Nephron progenitor cell (in vitro differentiated cells): ENCODE measurements around the gene GPRC5C.
A peak's percentile ranks its signal among the peaks of the same experiment; 100 is the strongest.

Experiments used
- DNase-seq: peaks from one replicate; pipeline ENCODE4 v3.0.0; 2021
- H3K27ac Mint-ChIP-seq: 2 replicates; pipeline ENCODE4 v1.8.0; 2021; ENCODE audit warnings: mild to moderate bottlenecking, moderate library complexity, mixed read lengths
- H3K27me3 Mint-ChIP-seq: 2 replicates; pipeline ENCODE4 v1.8.0; 2021; ENCODE audit warnings: mild to moderate bottlenecking, low read depth, mixed read lengths; ENCODE audit not compliant: poor library complexity
- H3K36me3 Mint-ChIP-seq: 2 replicates; pipeline ENCODE4 v1.8.0; 2021; ENCODE audit warnings: low read depth, mixed read lengths
- H3K4me1 Mint-ChIP-seq: 2 replicates; pipeline ENCODE4 v1.8.0; 2021; ENCODE audit warnings: mixed read lengths
- H3K4me3 Mint-ChIP-seq: 2 replicates; pipeline ENCODE4 v1.8.0; 2021; ENCODE audit warnings: mild to moderate bottlenecking, moderate library complexity, mixed read lengths
- H3K9me3 Mint-ChIP-seq: 2 replicates; pipeline ENCODE4 v1.8.0; 2021; ENCODE audit warnings: mild to moderate bottlenecking, moderate library complexity, mixed read lengths
- TF ChIP-seq, protein P1 (sequence below): fragments of 200-600 bp; sonication (generic); IDR thresholded peaks from 2 replicates; pipeline ENCODE4 v1.5.0; 2021; ENCODE audit warnings: antibody characterized with exemption

The GPRC5C gene

DNA sequence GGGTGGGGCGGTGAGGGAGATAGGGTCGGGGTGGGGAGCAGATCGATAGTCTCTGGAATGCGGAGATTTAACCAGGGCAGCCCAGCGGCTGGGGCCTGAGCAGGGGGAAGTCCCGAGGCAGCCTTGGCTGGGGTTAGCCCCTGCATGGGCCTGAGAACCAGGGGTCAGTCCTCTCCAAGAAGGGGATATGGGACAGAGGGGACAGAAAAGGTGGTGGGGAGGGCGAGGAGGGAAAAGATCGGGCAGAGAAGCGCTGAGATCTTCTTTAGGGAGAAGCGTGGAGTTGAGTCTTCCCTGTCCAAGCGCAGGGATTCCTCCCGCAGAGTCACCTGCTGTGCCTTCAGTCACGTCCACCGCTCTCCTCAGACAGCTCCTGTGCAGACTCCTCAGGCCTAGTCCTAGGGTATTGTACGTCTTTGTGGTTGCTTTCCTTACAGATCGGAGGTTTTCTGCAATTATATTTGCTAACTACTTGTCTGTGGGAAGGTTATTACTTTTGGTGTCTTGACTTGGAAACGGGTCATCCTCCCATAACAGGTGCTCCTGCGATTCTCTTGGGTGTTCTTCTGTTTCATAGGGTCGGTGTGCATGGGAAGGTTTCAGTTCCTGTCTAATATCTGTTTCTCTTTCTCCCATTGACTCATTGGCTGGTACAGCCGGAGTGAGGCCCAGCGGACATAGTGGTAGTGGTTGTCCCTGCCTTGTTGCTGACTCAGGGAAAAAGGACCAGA is 35.5 kb downstream of the GPRC5C start:
- Mint-ChIP-seq H3K36me3 (no peaks in the 10 kb centered on the region), H3K9me3 (no peaks in the 10 kb centered on the region), H3K27ac (no peak overlapping the region), H3K27me3 (peaks cover 29% of the 10 kb centered on the region), H3K4me3 (peak overlapping the region; percentile 14), H3K4me1 (peaks cover 5% of the 10 kb centered on the region)
- TF ChIP-seq, protein P1, sequence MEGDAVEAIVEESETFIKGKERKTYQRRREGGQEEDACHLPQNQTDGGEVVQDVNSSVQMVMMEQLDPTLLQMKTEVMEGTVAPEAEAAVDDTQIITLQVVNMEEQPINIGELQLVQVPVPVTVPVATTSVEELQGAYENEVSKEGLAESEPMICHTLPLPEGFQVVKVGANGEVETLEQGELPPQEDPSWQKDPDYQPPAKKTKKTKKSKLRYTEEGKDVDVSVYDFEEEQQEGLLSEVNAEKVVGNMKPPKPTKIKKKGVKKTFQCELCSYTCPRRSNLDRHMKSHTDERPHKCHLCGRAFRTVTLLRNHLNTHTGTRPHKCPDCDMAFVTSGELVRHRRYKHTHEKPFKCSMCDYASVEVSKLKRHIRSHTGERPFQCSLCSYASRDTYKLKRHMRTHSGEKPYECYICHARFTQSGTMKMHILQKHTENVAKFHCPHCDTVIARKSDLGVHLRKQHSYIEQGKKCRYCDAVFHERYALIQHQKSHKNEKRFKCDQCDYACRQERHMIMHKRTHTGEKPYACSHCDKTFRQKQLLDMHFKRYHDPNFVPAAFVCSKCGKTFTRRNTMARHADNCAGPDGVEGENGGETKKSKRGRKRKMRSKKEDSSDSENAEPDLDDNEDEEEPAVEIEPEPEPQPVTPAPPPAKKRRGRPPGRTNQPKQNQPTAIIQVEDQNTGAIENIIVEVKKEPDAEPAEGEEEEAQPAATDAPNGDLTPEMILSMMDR, result no peak
- DNase-seq, result no peak

DNA sequence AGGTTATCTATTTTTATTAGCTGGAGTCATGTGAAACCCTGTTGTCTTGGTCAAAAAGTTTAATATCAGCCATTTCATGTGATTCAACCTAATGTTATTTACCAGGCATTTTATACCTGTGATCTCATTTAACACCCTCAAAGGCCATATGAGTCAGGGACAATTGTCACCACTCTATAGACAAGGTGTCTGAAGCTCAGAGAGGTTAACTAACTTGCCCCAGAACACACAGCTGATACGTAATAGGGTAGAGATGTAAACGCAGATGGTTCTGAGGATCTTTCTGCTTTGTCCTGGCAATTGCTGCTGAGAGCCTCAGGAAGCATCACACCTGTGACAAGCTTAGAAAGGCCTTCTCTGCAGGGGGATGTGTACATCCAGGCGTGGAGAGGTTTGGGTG is 39.5 kb downstream of the GPRC5C start:
- peaks cover 48% of the 10 kb centered on the region for H3K27me3 Mint-ChIP-seq
- no peaks in the 10 kb centered on the region for H3K36me3 Mint-ChIP-seq
- DNase-seq, result no peak
- TF ChIP-seq, protein P1, result no peak
- H3K9me3 Mint-ChIP-seq, result peaks cover 17% of the 10 kb centered on the region
- H3K4me1 Mint-ChIP-seq, result peaks cover 5% of the 10 kb centered on the region
- H3K4me3 Mint-ChIP-seq, result no peak overlapping the region
- no peak overlapping the region for H3K27ac Mint-ChIP-seq

DNA sequence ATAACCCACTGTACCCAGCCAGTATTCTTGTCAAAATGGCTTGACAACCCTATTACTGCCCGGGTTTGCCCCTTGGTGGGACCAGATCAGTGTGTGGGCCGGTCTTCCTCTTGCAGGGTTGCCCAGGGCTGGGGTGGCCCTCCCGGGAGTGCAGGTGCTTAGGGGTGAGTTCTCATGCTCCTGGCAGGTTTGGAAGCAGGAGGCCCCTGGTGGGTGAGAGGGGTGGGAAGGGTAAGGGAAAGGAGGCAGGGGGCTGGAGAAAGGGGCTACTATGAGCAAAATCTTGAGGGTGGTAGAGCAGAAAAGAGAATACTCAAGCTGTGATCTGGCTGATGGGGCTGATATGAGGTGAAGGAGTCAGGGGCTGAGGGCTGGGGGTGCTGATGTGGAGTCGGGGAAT is 41.0 kb downstream of the GPRC5C start:
- H3K27ac Mint-ChIP-seq, result no peak overlapping the region
- TF ChIP-seq, protein P1, result no peak
- DNase-seq, result no peak
- H3K36me3 Mint-ChIP-seq, result no peaks in the 10 kb centered on the region
- H3K9me3 Mint-ChIP-seq, result peaks cover 20% of the 10 kb centered on the region
- peaks cover 52% of the 10 kb centered on the region for H3K27me3 Mint-ChIP-seq
- no peak overlapping the region for H3K4me3 Mint-ChIP-seq
- H3K4me1 Mint-ChIP-seq, result no peaks in the 10 kb centered on the region

DNA sequence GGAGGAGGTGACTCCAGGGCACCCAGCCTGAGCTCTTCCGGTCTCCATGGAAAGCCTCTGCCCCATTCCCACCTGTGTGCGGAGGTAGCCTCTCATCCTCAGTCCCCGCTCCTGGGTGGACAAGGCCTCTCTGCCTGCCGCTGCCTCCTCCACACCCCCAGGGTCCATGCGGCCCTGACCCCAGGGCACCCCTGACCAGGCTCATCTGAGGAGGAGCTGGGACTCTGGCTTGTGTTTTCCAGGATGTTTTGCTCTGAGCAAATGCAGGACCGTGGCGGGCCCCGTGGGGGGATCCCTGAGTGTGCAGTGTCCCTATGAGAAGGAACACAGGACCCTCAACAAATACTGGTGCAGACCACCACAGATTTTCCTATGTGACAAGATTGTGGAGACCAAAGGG is 41.4 kb downstream of the GPRC5C start:
- TF ChIP-seq, protein P1, result no peak
- DNase-seq, result no peak
- H3K4me1 Mint-ChIP-seq, result no peaks in the 10 kb centered on the region
- H3K36me3 Mint-ChIP-seq, result no peaks in the 10 kb centered on the region
- peaks cover 20% of the 10 kb centered on the region for H3K9me3 Mint-ChIP-seq
- H3K27me3 Mint-ChIP-seq, result peaks cover 56% of the 10 kb centered on the region
- no peak overlapping the region for H3K4me3 Mint-ChIP-seq
- no peak overlapping the region for H3K27ac Mint-ChIP-seq

GRCh38 chr17:74474043-74474792 is 42.3 kb downstream of the GPRC5C start:
- no peak overlapping the region for H3K27ac Mint-ChIP-seq
- peaks cover 20% of the 10 kb centered on the region for H3K9me3 Mint-ChIP-seq
- DNase-seq, result no peak
- no peaks in the 10 kb centered on the region for H3K4me1 Mint-ChIP-seq
- H3K4me3 Mint-ChIP-seq, result no peak overlapping the region
- H3K36me3 Mint-ChIP-seq, result no peaks in the 10 kb centered on the region
- TF ChIP-seq, protein P1, result no peak
- peaks cover 60% of the 10 kb centered on the region for H3K27me3 Mint-ChIP-seq
